ENCODE measurements around the gene SPTSSA. TPM values are rescaled to one million over a fixed set of nuclear protein-coding genes. Genes with fewer than 3 reads are reported as not detected.
A peak's percentile ranks its signal among the peaks of the same experiment; 100 is the strongest.
"Not testable (repeated sequence)": the region's sequence is repeated elsewhere in the genome, so short reads cannot be mapped to it uniquely, and the experiment has no call there.

Gene SPTSSA
- total RNA-seq, 1 experiment from 2014 or later: 36.3 TPM

DNA sequence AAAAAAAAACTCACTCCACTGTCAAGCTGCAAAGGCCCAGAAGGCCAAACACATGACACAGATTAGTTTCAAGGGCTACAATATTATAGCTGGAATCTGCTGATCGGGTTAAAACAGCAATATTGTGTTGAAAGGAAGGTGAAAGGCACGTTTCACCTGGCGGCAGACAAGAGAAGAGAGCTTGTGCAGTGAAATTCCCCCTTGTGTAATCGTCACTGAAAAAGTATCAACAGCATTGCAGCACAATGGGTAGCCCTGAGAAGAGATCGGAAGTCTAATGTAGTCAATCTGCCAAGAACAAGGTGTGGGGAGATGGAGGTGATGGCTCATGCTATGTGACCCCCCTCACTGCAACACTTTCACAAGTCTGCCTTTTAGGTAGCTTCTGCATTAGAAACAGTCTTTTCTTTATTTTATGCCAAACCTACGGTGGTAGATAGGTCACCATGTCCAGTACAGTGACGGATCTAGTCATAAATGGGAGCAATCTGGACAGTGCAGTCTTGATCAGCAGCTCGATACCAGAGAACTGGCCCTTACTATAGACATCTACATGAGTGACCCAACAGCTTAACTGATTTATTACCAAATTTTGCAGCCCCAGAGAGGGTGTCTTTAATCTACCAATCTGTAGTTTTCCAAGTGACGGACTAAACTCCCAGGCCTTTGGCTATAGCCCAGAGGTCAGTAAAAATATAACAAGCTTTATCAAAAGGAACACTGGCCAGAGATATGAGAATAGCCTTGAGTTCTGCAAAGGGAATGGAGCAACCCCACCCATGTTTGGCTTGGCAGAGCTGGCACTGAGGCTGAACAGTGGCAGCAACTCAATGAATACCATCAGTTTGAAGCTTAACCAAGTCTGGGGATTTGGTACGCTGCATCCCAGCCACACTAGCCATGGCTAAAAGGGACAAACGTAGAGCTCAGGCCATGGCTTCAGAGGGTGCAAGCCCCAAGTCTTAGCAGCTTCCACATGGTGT lies 35.4 kb downstream of the SPTSSA start:
- DNase-seq (ENCODE audit: low read depth): no peak

DNA sequence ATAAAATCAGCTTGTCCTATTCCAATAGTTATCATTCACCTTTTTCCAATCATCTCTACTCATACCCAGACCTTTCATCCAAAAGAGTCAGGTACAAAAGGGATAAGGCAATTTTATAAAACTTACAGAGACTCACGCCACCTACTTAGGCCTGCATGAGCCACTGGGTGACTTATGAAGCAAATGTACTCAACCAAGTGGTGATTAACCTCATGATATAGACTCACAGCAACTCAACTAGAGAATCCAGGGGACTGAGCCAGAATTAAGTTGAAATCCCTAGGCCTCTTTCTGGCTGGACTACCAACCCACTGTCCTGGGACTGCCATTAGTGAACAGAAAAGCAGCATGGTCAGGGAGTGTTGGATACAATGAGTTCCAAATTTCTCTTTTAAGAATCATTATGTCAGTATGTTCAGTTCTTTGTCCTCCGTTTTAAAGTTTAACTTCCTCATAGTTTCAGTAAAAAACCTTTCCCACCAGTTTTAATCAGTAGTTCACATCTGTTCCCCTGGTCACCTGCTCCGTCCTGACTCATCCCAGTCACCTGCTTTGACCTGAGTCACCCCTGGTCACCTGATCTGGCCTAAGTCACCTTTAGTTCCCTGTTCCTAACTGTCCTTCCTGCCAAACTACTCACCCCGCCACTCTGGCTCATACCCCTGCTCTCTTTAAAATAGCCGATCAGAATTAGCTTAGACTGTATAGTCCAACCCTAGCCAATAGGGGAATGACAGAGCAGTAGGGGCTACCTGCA lies 36.8 kb downstream of the SPTSSA start:
- DNase-seq (ENCODE audit: low read depth): no peak

DNA sequence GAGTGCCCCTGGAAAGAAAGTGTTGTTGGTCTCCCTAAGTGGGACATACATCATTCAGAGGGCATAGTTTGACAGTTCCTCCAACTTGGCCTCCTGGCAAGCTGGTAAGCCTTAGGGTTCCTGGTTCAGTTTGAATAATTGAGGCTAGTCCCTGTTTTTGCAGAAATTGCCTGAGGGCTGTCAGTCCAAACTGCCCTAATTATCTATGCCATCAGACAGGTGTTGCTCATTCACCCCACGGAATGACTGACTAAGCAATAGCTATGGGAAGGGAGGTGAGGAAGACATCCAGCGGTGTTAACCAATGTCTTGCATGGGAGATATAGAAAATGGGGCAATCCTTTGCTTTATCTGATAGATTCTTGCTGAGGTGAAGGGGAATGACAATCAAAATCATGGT lies 37.6 kb downstream of the SPTSSA start:
- no peak for DNase-seq (ENCODE audit: low read depth)

DNA sequence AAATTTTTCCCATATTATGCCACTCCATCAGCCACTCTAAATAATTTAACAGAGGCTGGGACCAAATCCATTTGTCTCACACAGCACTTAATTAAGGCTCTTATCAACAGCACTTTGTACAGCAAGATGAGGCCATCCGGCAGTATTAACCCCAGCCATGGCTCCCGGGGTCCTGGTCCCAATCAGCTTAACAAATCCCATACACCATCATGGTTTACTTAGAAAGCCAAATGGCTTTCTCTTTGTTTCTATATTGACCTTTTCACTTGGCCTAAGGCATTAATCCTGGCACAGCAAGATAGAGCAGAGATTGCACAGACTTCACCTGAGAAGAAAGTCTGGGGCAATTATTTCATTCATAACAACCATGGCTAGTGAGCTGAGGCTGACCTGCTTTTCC lies 38.6 kb downstream of the SPTSSA start:
- DNase-seq (ENCODE audit: low read depth): no peak

DNA sequence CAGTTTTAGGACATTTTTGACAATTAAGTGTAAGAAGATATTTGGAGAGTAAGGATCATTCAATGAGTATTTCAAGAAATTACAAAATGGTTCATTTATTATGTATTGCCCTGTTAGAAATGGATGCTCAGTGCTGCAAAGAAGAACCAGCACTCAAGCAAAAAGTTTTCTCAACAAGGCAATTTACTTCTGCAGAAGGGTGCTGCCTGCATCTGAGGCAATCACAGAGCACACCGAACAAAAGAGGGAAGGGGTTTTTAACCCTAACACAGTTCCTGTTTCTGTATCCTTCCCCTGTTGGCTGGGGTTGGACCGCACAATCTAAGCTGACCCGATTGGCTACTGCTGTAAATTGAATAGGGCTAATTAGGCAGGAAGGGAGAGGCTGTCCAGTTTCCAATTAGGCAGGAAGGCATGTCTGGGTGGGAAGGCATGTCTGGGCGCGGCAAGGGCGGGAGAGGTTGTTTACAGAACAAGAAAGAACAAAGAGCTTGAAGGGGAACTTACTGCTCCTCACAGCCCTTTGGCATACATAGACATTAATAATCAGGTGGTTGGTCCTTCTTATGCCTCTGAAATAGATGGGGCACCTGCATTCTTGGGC lies 41.4 kb downstream of the SPTSSA start:
- DNase-seq (ENCODE audit: low read depth): no peak

DNA sequence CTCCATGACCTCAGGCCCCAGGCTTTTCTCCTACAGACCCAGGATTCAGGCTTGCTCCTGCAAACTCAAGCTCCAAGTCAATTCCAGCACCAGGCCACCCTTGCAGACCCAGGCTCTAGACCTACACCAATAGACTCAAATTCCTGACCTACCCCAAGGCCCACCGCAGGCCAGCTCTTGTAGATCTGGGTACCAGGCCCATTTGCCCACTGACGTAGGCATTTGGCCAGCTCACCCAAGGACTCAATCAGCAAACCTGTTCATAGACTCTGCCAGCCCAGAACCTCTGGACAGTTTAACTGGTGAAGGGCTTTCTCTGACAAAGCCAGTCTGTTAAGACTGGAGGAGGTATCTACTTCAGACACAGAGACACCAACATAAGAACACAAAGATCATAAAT lies 52.3 kb downstream of the SPTSSA start:
- DNase-seq (ENCODE audit: low read depth): no peak

DNA sequence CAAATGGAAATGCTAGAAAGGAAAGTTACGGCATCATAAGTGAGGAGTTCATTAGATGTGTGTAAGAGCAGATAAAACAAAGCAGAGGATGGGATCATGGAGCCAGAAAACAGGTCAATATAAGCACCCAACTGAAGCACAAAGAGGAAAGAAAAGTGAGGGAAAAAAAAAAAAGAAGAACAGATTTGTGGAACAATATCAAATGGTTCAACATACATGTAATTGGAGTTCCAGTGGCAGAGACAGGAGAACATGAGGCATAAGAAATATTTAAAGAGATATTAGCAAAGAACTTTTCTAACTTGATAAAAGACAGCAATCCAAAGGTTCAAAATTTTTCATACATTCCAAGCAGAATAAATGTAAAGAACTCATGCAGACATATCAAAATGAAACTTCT lies 54.1 kb downstream of the SPTSSA start:
- DNase-seq (ENCODE audit: low read depth): no peak

DNA sequence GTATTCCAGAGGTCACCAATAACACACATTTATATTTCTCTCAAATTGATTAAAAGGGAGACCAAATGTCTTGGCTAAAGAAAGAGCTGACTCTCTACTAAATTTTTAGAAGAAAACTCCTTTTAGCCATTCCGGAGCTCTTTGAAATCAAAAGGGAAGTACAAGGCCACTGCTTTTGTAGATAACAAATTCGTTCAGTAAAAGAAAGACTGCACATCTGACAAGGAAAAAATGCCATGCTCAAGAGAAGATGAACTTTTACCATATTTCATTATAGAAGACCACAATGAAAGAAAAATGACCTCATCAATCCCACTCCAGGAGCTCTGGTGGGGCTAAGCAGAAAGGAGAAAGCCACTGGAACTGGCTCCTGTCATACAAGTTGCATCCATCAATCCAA lies 57.6 kb downstream of the SPTSSA start:
- DNase-seq (ENCODE audit: low read depth): no peak

DNA sequence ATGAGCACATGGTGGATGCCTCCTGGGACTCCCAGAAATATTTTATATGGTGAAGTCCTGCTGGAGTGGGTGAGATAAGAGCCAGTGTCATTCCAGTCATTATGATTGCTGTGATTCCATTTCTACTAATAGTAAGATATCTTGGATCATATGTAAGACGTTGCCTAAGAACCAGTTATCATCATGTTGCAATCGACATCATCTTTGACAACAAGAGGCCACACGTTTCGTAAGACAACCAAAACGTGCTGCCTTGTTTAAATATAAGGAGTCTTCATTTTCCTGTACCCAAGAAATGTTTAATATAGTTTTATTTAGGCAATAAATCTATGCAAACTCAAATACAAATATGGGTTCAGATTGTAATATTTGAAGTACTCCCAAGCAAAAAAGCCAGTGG lies 58.4 kb downstream of the SPTSSA start:
- no peak for DNase-seq (ENCODE audit: low read depth)

DNA sequence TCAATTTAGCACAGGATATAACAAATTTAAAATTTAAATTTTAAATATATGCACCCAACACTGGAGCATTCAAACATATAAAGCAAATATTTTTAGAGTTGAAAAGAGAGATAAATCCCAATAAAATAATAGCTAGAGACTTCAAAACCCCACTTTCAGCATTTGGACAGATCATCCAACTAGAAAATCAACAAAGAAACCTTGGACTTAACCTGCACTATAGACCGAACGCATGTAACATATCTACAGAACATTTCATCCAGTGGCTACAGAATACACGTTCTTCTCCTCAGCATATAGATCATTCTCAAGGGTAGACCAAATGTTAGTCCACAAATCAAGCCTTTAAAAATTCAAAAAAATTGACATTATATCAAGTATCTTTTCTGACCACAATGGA lies 64.0 kb downstream of the SPTSSA start:
- no peak for DNase-seq (ENCODE audit: low read depth)

DNA sequence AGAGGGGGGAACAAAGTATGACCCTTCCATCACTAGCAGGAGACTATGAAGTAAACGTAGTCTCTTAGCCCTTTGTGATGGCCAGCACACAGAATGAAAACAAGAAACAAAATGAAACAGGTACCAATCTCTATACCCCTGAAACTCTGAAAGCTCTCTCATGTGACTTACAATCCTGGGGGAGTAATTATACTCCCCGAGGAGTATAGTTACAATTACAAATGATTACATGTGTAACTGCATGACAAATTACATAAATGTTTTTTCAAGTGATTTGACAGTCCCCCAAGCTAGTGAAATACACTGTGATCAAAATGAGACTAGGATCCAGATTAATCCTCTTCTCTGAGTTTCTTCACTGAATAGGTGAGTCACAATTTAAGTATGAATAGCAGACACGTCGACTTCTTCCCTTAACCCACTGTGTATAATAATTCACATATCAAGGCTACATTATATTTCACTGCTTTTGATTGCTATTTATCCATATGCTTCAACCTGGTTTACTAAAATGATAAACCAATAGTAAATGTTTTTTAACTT lies 74.0 kb downstream of the SPTSSA start:
- DNase-seq (ENCODE audit: low read depth): peak; percentile 7

DNA sequence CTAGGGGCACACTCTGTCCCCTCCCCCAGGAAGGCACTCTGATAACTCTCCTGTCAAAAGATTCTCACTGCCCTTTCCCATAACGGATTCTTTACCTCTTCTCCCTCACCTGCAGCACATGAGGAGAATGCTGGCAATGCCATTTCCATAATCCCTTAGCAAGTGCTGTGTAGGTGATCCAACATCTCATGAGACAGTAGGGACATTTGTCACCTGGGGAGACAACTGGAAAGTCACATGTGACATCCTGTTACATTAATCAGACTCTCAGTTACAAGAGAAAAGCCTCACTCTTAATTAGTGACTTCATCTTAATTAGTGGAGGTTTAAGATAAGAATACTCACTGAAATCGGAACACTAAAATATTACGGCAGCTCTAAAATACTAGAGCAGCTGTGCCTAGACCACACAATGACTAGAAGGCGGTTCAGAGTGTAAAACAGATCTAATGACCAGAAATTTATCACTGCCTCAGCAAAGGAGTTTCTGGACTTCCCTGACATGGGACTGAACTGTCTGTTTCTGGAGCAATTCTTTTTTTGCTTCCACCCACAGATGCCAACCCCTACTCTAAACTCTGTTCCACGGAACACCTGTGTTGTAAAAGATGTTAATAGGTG lies 75.1 kb downstream of the SPTSSA start:
- DNase-seq (ENCODE audit: low read depth): no peak

DNA sequence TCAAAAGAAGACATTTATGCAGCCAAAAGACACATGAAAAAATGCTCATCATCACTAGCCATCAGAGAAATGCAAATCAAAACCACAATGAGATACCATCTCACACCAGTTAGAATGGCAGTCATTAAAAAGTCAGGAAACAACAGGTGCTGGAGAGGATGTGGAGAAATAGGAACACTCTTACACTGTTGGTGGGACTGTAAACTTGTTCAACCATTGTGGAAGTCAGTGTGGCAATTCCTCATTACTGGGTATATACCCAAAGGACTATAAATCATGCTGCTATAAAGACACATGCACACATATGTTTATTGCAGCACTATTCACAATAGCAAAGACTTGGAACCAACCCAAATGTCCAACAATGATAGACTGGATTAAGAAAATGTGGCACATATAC lies 76.2 kb downstream of the SPTSSA start:
- DNase-seq (ENCODE audit: low read depth): not testable (repeated sequence)

DNA sequence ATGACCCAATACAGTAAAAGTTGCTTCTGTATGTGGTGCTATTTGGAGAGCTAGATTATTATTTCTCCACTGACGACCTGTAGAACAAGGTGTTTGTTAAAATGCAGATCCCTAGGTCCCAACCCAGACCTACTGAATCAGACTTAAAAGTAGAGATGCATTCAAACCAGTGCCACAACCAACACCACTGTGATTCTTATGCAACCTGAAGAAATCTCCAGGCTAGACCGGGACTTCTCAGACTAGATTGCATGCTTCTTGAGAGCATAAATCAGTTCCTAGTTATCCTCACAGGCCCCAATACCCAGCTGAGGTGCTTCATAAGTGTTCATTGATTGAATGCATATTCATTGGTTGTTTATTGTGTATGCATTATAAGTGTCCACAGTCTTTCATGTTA lies 78.2 kb downstream of the SPTSSA start:
- DNase-seq (ENCODE audit: low read depth): no peak

Other genes with a start within 250 kb of the SPTSSA start
- 41.3 and 54.1 TPM in 2 replicates for gene EAPP, start 77.5 kb upstream of the SPTSSA start, total RNA-seq (2014; rRNA removed; shearing (Covaris generic))
- 138 and 141 TPM in 2 replicates for gene SNX6, start 167.9 kb upstream of the SPTSSA start, total RNA-seq (2014; rRNA removed; shearing (Covaris generic))